B cell (primary cell): ENCODE data around the gene PRPSAP1. TPM values are rescaled to one million over a fixed set of nuclear protein-coding genes. Genes with fewer than 3 reads are reported as not detected.

Source experiments
- ATAC-seq: fragments of 200-7000 bp; cut with Tn5 transposase; one replicate; pipeline ENCODE4 v1.10.0; 2021; ENCODE audit warnings: low read depth, mild to moderate bottlenecking, moderate number of reproducible peaks, moderate library complexity
- CTCF ChIA-PET: fragments of 350-600 bp; sonication (Branson Sonifier 250); formaldehyde crosslinking; loops from one replicate; lab custom pipeline; 2021; ENCODE audit warnings: antibody characterized with exemption, inconsistent platforms; lab: Charles Lee
- POLR2A ChIA-PET: fragments of 350-600 bp; sonication (Branson Sonifier 250); formaldehyde crosslinking; loops from one replicate; lab custom pipeline; 2021; ENCODE audit warnings: antibody characterized with exemption; lab: Charles Lee
- DNase-seq: peaks from one replicate; pipeline ENCODE4 v3.0.0; 2013
- H2AFZ ChIP-seq: 2 replicates; pipeline ENCODE4 v1.6.1; 2012; ENCODE audit warnings: mild to moderate bottlenecking, low read depth, low read length; ENCODE audit not compliant: insufficient read depth, poor library complexity, severe bottlenecking
- H3K27ac ChIP-seq, 2 donors: 1 replicate in 1 of 2; 2 replicates in 1 of 2; pipeline ENCODE4 v1.5.1; 2012 to 2013; ENCODE audit warnings: low read length in 2 of 2, mild to moderate bottlenecking in 2 of 2, moderate library complexity in 1 of 2
- H3K27me3 ChIP-seq, 4 experiments: fragments of 200-600 bp in 1 of 4; sonication (generic) in 1 of 4; replicated peaks in 1 of 4; 1 replicate in 2 of 4; 2 replicates in 2 of 4; pipeline versions ENCODE4 v1.6.1 to v1.7.0; 2013 to 2016; ENCODE audit warnings: low read length in 3 of 4, mild to moderate bottlenecking in 2 of 4, mixed read lengths in 1 of 4, moderate library complexity in 1 of 4; ENCODE audit not compliant: insufficient read depth in 4 of 4, control insufficient read depth in 3 of 4; ENCODE audit errors: control extremely low read depth in 1 of 4
- H3K36me3 ChIP-seq, 2 experiments: replicated peaks in 1 of 2; 1 replicate in 1 of 2; 2 replicates in 1 of 2; pipeline versions ENCODE4 v1.6.1 to v1.7.1; 2013; ENCODE audit warnings: low read length in 1 of 2; ENCODE audit not compliant: insufficient read depth in 2 of 2, control insufficient read depth in 1 of 2; ENCODE audit errors: control extremely low read depth in 1 of 2, extremely low read depth in 1 of 2
- H3K4me1 ChIP-seq, 2 donors: fragments of 200-600 bp in 1 of 2; sonication (generic) in 1 of 2; 1 replicate in 1 of 2; 2 replicates in 1 of 2; pipeline versions ENCODE4 v1.5.1 to v1.6.1; 2013 to 2017; ENCODE audit warnings: low read length in 2 of 2; ENCODE audit not compliant: control insufficient read depth in 2 of 2, insufficient read depth in 2 of 2
- H3K4me2 ChIP-seq: replicated peaks from 2 replicates; pipeline ENCODE3; 2012; ENCODE audit warnings: mild to moderate bottlenecking, low read depth, low read length; ENCODE audit not compliant: poor library complexity, severe bottlenecking
- H3K4me3 ChIP-seq, 5 experiments: fragments of 200-600 bp in 1 of 5; sonication (generic) in 1 of 5; 1 replicate in 3 of 5; 2 replicates in 2 of 5; pipeline versions ENCODE4 v1.5.1 to v1.7.0; 2011 to 2016; ENCODE audit warnings: low read length in 4 of 5, mild to moderate bottlenecking in 4 of 5, low read depth in 2 of 5, control low read depth in 1 of 5, moderate library complexity in 1 of 5; ENCODE audit not compliant: insufficient read depth in 1 of 5; ENCODE audit errors: control extremely low read depth in 1 of 5, extremely low read depth in 1 of 5
- H3K79me2 ChIP-seq: fragments of 200-600 bp; sonication (generic); one replicate; pipeline ENCODE4 v1.6.0; 2016; ENCODE audit warnings: low read length; ENCODE audit not compliant: control insufficient read depth, insufficient read depth
- H3K9ac ChIP-seq: fragments of 200-600 bp; sonication (generic); 2 replicates; pipeline ENCODE4 v1.6.1; 2017; ENCODE audit warnings: mild to moderate bottlenecking, low read length, moderate library complexity
- H3K9me3 ChIP-seq, 3 donors: one replicate each; pipeline versions ENCODE4 v1.6.1 to v1.7.1; 2013; ENCODE audit warnings: low read length in 2 of 3; ENCODE audit not compliant: control insufficient read depth in 2 of 3, insufficient read depth in 1 of 3; ENCODE audit errors: control extremely low read depth in 1 of 3
- H4K20me1 ChIP-seq: 2 replicates; pipeline ENCODE4 v1.6.0; 2012; ENCODE audit warnings: mild to moderate bottlenecking, low read length; ENCODE audit not compliant: insufficient read depth, control insufficient read depth, poor library complexity, severe bottlenecking
- H3K27ac Mint-ChIP-seq: one replicate; pipeline ENCODE4 v1.8.0; 2021; ENCODE audit warnings: mixed read lengths
- H3K27me3 Mint-ChIP-seq: one replicate; pipeline ENCODE4 v1.8.0; 2021; ENCODE audit warnings: mixed read lengths
- H3K4me1 Mint-ChIP-seq: one replicate; pipeline ENCODE4 v1.8.0; 2021; ENCODE audit warnings: mixed read lengths
- H3K4me3 Mint-ChIP-seq: one replicate; pipeline ENCODE4 v1.8.0; 2021; ENCODE audit warnings: mixed read lengths
- H3K9me3 Mint-ChIP-seq: one replicate; pipeline ENCODE4 v1.8.0; 2022; ENCODE audit warnings: mixed read lengths; ENCODE audit not compliant: insufficient read depth
- EZH2 ChIP-seq: IDR thresholded peaks from 2 replicates; pipeline ENCODE4 v1.6.1; 2012; ENCODE audit warnings: borderline replicate concordance, low read depth, mild to moderate bottlenecking, moderate library complexity, low read length; ENCODE audit not compliant: insufficient read depth, poor library complexity, severe bottlenecking
- WGBS: methylation state at CpG from one replicate; pipeline ENCODE4 v1.1.5; 2013; ENCODE audit warnings: missing lambda C conversion rate; ENCODE audit not compliant: insufficient coverage; 5-methylcytosine and 5-hydroxymethylcytosine counted together
- intact Hi-C: fragments of 100-400 bp; cut with micrococcal nuclease; formaldehyde crosslinking; loops from one replicate; pipeline ENCODE4 v1.10.0; 2022
- polyA plus RNA-seq: library from polyadenylated mRNA; depleted of rRNA; stranded (reverse); fragments of >200 nt; gene quantifications from 2 replicates; pipeline ENCODE4 v1.2.3, GENCODE V29; 2012
- total RNA-seq, 2 donors: library from RNA; stranded (reverse); fragments of 120-200 nt in 1 of 2; gene quantifications; 1 replicate in 1 of 2; 2 replicates in 1 of 2; pipeline versions ENCODE4 v1.2.3 to v1.2.4, GENCODE V29; 2013 to 2022
- TF ChIP-seq, protein P1 (sequence below): fragments of 200-600 bp; IDR thresholded peaks from one replicate; pipeline ENCODE4 v1.8.0; 2022; ENCODE audit warnings: antibody characterized with exemption, mild to moderate bottlenecking

PRPSAP1 gene
- total and polyA plus RNA-seq, 2 donors (not counting 1 experiment from before 2014, with no cell fraction given) = 45.5 to 61.4 TPM

DNA sequence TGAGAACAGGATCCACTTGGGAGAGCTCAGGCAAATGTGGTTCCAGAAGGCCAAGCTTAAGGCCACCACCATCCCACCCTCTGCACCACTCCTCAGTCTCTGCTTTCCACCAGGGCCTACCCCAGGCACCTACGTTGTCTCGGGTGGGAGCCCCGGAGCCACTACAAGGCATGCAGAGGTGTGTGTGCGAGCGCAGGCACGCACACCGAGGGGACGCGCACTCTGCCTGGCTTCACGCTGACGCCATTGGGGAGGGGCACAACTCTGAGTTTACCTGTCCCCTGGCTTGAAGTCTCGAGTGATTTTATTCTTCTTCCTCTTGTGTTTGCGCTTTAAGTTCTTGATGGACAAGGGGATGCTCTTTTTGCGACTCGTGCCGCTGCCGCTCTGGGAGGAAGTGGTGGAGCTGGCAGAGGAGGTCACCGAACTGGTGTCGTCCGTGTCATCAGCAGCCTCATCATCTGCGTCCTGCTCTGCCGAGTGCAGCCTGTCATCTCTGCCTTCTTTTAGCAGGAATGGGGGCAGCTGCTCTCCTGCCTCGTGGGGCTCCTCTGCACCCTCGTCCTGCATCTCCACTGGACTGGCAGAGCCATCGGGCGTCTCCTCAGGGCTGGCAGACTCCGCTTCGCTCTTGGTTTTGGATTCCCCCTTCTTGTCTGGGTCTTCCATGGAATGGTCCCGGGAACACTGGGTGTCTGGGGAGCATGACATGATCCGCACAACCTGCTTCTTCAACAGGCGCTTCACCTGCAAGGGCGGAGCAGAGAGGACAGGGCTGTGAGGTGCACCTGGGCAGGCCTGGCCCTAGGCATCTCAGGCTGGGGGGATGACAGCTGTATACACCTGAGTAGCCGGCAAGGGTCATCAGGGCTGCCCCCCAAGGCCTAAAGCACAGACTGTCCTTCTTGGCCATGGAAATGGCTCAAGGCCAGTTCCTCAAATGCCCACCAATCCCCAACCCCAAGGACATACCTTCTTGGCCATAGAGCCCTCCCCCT is 45.8 kb upstream of the PRPSAP1 start:
- WGBS = 96% methylated on average over 33 of the region's 33 CpGs
- no peak overlapping the region for H3K4me2 ChIP-seq
- H3K4me3 ChIP-seq = no peak overlapping the region
- Mint-ChIP-seq H3K9me3 (no peaks in the 10 kb centered on the region), H3K27me3 (no peaks in the 10 kb centered on the region), H3K4me3 (no peak overlapping the region), H3K27ac (no peak overlapping the region), H3K4me1 (peaks cover 6% of the 10 kb centered on the region)
- intact Hi-C loops = no loop called here
- CTCF ChIA-PET = interaction anchor here (0.6 to 6.3 kb wide), 17 partner anchors 8 to 385 kb away, joined by 3 to 119 read pairs (median 11); partner anchors contain the start of gene SPHK1
- ATAC-seq (no peak), DNase-seq (no peak)
- POLR2A ChIA-PET = interaction anchor here (0.6 kb wide), 1 partner anchor 25 kb away, joined by 4 read pairs; no protein-coding TSS in a partner anchor
- H3K9ac ChIP-seq = no peak overlapping the region
- TF ChIP-seq, protein P1, sequence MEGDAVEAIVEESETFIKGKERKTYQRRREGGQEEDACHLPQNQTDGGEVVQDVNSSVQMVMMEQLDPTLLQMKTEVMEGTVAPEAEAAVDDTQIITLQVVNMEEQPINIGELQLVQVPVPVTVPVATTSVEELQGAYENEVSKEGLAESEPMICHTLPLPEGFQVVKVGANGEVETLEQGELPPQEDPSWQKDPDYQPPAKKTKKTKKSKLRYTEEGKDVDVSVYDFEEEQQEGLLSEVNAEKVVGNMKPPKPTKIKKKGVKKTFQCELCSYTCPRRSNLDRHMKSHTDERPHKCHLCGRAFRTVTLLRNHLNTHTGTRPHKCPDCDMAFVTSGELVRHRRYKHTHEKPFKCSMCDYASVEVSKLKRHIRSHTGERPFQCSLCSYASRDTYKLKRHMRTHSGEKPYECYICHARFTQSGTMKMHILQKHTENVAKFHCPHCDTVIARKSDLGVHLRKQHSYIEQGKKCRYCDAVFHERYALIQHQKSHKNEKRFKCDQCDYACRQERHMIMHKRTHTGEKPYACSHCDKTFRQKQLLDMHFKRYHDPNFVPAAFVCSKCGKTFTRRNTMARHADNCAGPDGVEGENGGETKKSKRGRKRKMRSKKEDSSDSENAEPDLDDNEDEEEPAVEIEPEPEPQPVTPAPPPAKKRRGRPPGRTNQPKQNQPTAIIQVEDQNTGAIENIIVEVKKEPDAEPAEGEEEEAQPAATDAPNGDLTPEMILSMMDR = no peak
- TF ChIP-seq EZH2 = no peak
- no peak overlapping the region for H2AFZ ChIP-seq
- no peaks in the 10 kb centered on the region for H3K27me3 ChIP-seq
- no peak overlapping the region for H3K27ac ChIP-seq
- H3K79me2 ChIP-seq = peaks cover 45% of the 10 kb centered on the region
- peaks cover 0 to 92% of the 10 kb centered on the region in 2 experiments for H3K36me3 ChIP-seq
- no peaks in the 10 kb centered on the region for H3K4me1 ChIP-seq
- no peaks in the 10 kb centered on the region for H3K9me3 ChIP-seq
- H4K20me1 ChIP-seq = peaks cover 39% of the 10 kb centered on the region
